ENCODE data around the gene KXD1. TPM values are rescaled to one million over a fixed set of nuclear protein-coding genes. Genes with fewer than 3 reads are reported as not detected.
A peak's percentile ranks its signal among the peaks of the same experiment; 100 is the strongest.
"Not testable (repeated sequence)": the region's sequence is repeated elsewhere in the genome, so short reads cannot be mapped to it uniquely, and the experiment has no call there.

The KXD1 gene
- total RNA-seq, 1 donor from 2014 or later: 121 TPM

DNA sequence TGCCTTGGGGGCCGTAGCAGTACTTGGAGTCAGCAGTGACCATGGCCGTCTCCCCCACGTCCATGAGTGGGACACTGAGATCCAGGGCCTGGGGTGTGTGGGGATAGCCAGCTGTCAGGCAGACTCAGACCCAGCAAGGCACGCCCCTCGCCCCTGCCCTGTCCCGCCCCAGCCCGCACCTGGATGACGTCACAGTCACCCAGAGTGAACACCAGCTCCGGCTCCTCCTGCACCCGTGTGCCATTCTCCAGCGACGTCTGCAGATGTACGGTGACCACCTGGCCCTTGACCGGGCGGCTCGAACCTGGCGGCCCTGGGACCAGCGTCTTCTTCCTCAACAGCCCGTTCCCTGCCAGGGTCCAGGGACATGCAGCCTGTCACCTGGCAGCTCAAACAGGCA, 18.3 kb upstream of the KXD1 start:
- DNase-seq (ENCODE audit: low read depth): no peak
- Histone ChIP-seq H3K27me3 (ENCODE audit: control insufficient read depth, insufficient read depth, low read length) (no peaks in the 10 kb centered on the region), H3K4me3 (ENCODE audit: low read depth, low read length) (no peak overlapping the region), H3K36me3 (ENCODE audit: control insufficient read depth, insufficient read depth, low read length) (peaks cover 6% of the 10 kb centered on the region)
- TF ChIP-seq, protein P1, sequence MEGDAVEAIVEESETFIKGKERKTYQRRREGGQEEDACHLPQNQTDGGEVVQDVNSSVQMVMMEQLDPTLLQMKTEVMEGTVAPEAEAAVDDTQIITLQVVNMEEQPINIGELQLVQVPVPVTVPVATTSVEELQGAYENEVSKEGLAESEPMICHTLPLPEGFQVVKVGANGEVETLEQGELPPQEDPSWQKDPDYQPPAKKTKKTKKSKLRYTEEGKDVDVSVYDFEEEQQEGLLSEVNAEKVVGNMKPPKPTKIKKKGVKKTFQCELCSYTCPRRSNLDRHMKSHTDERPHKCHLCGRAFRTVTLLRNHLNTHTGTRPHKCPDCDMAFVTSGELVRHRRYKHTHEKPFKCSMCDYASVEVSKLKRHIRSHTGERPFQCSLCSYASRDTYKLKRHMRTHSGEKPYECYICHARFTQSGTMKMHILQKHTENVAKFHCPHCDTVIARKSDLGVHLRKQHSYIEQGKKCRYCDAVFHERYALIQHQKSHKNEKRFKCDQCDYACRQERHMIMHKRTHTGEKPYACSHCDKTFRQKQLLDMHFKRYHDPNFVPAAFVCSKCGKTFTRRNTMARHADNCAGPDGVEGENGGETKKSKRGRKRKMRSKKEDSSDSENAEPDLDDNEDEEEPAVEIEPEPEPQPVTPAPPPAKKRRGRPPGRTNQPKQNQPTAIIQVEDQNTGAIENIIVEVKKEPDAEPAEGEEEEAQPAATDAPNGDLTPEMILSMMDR (IDR thresholded peaks at IDR 0.05; ENCODE audit: insufficient read depth, low read length, poor library complexity, severe bottlenecking): no peak

DNA sequence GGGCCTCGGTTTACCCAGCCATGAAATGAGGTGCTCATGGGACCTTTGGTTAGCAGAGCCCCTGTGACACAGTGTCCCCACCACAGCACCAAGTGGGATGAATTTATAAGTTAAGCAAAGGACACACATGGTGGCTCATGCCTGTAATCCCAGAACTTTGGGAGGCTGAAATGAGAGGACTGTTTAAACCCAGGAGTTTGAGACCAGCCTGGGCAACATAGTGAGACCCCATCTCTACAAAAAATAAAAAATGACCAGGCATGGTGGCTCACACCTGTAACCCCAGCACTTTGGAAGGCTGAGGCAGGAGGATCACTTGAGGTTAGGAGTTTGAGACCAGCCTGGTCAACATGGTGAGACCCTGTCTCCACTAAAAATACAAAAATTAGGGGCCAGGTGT, 17.5 kb upstream of the KXD1 start:
- not testable (repeated sequence) for H3K36me3 ChIP-seq (ENCODE audit: control insufficient read depth, insufficient read depth, low read length); DNase-seq (ENCODE audit: low read depth); H3K27me3 ChIP-seq (ENCODE audit: control insufficient read depth, insufficient read depth, low read length); H3K4me3 ChIP-seq (ENCODE audit: low read depth, low read length)

DNA sequence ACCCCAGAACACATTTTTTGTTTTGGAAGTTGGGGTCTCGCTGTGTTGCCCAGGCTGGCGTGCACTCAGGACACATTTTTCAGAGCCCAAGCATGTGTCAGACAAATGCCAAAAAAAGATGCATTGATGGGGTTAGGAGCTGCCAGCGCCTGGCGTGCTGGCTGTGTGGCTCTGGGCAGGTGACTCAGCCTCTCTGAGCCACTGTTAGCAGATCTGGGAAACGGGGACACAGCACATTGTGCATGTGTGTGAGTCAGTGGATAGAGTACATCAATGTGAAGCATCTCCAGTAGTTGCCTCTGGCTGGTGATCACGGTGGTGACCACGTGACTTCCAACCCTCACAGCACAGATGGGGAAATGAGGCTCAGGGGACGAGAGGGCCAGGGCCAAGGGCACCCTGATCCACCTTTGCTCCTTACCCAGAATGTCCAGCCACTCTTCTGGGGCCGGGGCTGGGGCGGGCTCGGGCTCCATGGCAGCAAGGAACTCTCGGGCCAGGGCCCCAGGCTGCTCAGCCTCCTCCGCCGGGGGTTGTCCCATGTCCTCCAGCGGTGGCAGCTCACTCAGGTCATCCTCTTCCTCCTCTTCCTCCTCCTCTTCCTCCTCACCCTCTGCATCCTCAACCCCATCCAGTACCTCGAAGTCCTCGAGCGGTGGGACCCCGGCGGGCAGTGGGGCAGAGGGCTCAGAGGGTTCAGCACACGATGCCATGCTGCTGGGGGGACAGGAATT, 16.2 kb upstream of the KXD1 start:
- H3K27me3 ChIP-seq (ENCODE audit: control insufficient read depth, insufficient read depth, low read length): no peaks in the 10 kb centered on the region
- H3K36me3 ChIP-seq (ENCODE audit: control insufficient read depth, insufficient read depth, low read length): peaks cover 6% of the 10 kb centered on the region
- DNase-seq (ENCODE audit: low read depth): no peak
- H3K4me3 ChIP-seq (ENCODE audit: low read depth, low read length): no peak overlapping the region
- TF ChIP-seq, protein P1 (IDR thresholded peaks at IDR 0.05; ENCODE audit: insufficient read depth, low read length, poor library complexity, severe bottlenecking): no peak

DNA sequence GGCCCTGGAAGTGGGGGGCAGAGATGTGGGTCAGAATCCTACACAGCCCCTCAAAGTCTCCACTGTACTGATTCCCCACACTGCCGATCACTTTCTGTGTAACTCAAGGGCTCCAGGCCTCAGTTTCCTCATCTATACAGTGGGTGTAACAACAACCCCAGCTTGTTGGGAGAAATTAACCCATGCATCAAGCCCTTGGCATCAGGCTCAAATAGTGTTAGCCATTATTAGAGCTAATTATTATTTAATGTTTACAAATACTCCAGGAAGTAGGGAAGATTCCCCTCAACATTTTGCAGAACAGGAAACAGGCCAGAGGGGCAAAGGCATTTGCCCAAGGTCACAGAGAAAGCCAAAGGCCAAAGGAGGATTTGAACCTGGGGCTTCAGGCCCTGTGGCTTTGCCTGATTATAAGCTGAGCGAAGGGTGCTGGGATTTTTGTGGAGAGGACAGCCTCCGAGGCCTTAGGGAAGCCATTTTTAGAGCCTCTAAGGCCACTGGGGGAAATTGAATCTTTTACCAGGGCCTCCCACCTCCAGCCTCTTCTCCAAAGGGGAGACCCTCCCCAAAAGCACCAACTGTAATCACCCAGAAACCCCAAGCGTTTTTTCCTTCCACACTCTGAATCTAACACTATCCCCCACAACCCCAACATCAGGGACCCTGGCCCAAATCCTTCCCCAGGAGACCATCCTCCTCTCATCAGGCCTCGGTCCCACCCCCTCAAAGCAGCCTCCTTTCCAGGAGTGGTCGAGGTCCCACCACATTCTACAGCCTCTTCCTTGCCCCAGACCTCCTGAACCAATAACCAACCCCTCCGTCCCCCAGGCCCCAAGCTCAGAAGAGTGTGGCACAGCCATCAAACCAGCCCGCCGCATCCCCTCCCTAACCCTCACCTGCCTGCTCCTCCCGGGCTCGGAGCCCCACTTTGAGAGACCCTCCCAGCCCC, 15.4 kb upstream of the KXD1 start:
- no peaks in the 10 kb centered on the region for H3K27me3 ChIP-seq (ENCODE audit: control insufficient read depth, insufficient read depth, low read length)
- peak overlapping the region; percentile 70 for H3K4me3 ChIP-seq (ENCODE audit: low read depth, low read length)
- TF ChIP-seq, protein P1 (IDR thresholded peaks at IDR 0.05; ENCODE audit: insufficient read depth, low read length, poor library complexity, severe bottlenecking): no peak
- DNase-seq (ENCODE audit: low read depth): no peak
- H3K36me3 ChIP-seq (ENCODE audit: control insufficient read depth, insufficient read depth, low read length): peaks cover 4% of the 10 kb centered on the region

DNA sequence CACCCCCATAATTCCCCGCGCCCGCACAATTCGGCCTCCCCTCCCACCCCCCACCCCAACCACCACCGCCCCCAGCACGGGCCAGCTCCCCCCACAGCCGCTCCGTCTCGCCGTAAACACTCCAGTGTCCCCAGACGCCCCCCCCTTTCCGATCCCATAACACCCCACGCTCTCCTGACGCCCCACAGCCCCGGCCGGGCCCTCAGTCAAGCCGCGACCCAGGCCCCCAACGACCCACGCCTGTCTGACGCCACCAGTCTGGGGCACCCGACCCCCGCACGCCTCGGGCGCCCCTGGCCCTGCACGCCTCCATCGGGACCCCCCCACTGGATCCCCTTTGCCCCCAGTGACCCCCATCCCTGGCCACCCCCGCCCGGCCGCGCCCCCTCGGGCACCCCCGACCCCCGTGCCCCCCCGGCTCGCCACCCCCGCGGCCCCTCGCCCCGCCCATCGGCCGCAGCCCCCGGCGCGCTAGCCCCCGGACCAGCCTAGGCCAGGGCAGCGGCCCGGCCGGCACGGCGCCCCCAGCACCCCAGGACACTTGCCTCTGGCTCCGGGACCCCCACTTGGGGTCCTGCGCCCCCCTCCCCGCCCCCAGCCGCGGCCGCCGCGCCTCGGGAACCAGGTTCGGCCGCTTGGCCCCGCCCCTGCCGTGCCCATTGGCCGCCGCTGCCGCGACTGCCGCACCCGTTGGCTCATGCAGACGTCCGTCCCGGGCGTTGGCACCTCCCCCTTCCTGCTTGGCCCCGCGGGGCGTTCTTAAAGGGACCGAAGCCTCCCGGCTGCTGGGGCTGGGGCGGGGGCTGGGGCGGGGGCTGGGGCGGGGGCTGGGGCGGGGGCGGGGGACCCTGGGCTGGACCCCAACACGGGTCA, 14.5 kb upstream of the KXD1 start, which contains the start of gene FKBP8:
TSS of gene FKBP8 (minus strand) at position 633 of the 873 bp plus-strand sequence. CDS start 1,603 bp downstream, outside the sequence.
- DNase-seq (ENCODE audit: low read depth): no peak
- Histone ChIP-seq H3K4me3 (ENCODE audit: low read depth, low read length) (peak within 1 kb of the TSS; percentile 70), H3K36me3 (ENCODE audit: control insufficient read depth, insufficient read depth, low read length) (peaks cover 4% of the 10 kb centered on the region), H3K27me3 (ENCODE audit: control insufficient read depth, insufficient read depth, low read length) (no peaks in the 10 kb centered on the region)
- TF ChIP-seq, protein P1 (IDR thresholded peaks at IDR 0.05; ENCODE audit: insufficient read depth, low read length, poor library complexity, severe bottlenecking): no peak

Measured in kidney epithelial cell (primary cell).